K562 (cell line): Measurements from ENCODE around the gene ZSWIM1. TPM values are rescaled to one million over a fixed set of nuclear protein-coding genes. Genes with fewer than 3 reads are reported as not detected.

Source experiments
- ATAC-seq: fragments of 200-7000 bp; cut with Tn5 transposase; 3 replicates; pipeline ENCODE4 v1.9.1; 2020; ENCODE audit warnings: moderate library complexity
- BruUV-seq: library from RNA; stranded (reverse); fragments of 400-500 nt; replicated peaks from 2 replicates; lab custom pipeline; 2021; lab: Mats Ljungman, UMichigan
- CTCF ChIA-PET: fragments of 300-600 bp; formaldehyde crosslinking; extraction: SDS; loops from one replicate; lab custom pipeline; 2021; ENCODE audit warnings: low intra/inter-chr PET ratio; lab: Yijun Ruan, JAX
- POLR2A ChIA-PET: fragments of 300-600, 350-650 bp; sonication (Branson Sonifier 250); formaldehyde crosslinking; extraction: SDS; loops from one replicate; lab custom pipeline; 2021; ENCODE audit warnings: antibody characterized with exemption, inconsistent platforms; lab: Yijun Ruan, JAX
- DNase-seq, 4 experiments: peaks; one replicate each; pipeline versions ENCODE4 v3.0.0 to v3.0.0-alpha.2; 2011 to 2018; ENCODE audit warnings: low spot score in 3 of 4, mixed read lengths in 3 of 4; ENCODE audit errors: extremely low read depth in 1 of 4
- FAIRE-seq: peaks from 2 replicates; lab custom pipeline; 2011; peaks lifted over from hg19 to GRCh38; lab: Jason Lieb, UNC
- H2AFZ ChIP-seq: 2 replicates; pipeline ENCODE4 v1.6.0; 2011; ENCODE audit warnings: low read depth, low read length, control low read depth, inconsistent platforms
- H3K27ac ChIP-seq: fragments of 200-600 bp; 3 replicates; pipeline ENCODE4 v1.8.0; 2011; ENCODE audit warnings: low read depth, mild to moderate bottlenecking, control low read depth, inconsistent platforms, low read length, moderate library complexity, mixed read lengths; ENCODE audit errors: extremely low read depth
- H3K27me3 ChIP-seq, 2 experiments: fragments of 300-600 bp in 1 of 2; 2 replicates in 1 of 2; 3 replicates in 1 of 2; pipeline versions ENCODE4 v1.6.0 to v1.8.0; 2011; ENCODE audit warnings: inconsistent platforms in 2 of 2, low read length in 2 of 2, mild to moderate bottlenecking in 1 of 2, mixed read lengths in 1 of 2, moderate library complexity in 1 of 2; ENCODE audit not compliant: control insufficient read depth in 2 of 2, insufficient read depth in 2 of 2
- H3K36me3 ChIP-seq: fragments of 300-600 bp; 3 replicates; pipeline ENCODE4 v1.8.0; 2011; ENCODE audit warnings: mild to moderate bottlenecking, low read length, inconsistent platforms; ENCODE audit not compliant: control insufficient read depth, insufficient read depth
- H3K4me1 ChIP-seq, 2 experiments: fragments of 200-600 bp in 1 of 2; replicated peaks in 1 of 2; 2 replicates in 1 of 2; 3 replicates in 1 of 2; pipeline versions ENCODE4 v1.5.1 to v1.8.0; 2011; ENCODE audit warnings: inconsistent platforms in 2 of 2, low read length in 2 of 2, mild to moderate bottlenecking in 1 of 2, mixed read lengths in 1 of 2, moderate library complexity in 1 of 2; ENCODE audit not compliant: control insufficient read depth in 2 of 2, insufficient read depth in 2 of 2
- H3K4me2 ChIP-seq: 2 replicates; pipeline ENCODE4 v1.6.1; 2011; ENCODE audit warnings: low read length, control low read depth, inconsistent platforms, mixed read lengths; ENCODE audit not compliant: insufficient read depth
- H3K4me3 ChIP-seq: fragments of 200-600 bp; sonication (generic), shearing (Covaris generic); 2 replicates; pipeline ENCODE4 v1.5.1; 2016; ENCODE audit warnings: control low read depth, inconsistent platforms
- H3K79me2 ChIP-seq: fragments of 200-600 bp; 3 replicates; pipeline ENCODE4 v1.8.0; 2011; ENCODE audit warnings: low read length, inconsistent platforms; ENCODE audit not compliant: control insufficient read depth, insufficient read depth
- H3K9ac ChIP-seq, 2 experiments: 2 replicates each; pipeline versions ENCODE4 v1.6.0 to v1.6.1; 2011; ENCODE audit warnings: low read depth in 2 of 2, low read length in 2 of 2, control low read depth in 1 of 2, inconsistent platforms in 1 of 2, mild to moderate bottlenecking in 1 of 2, mixed read lengths in 1 of 2; ENCODE audit not compliant: insufficient read depth in 1 of 2
- H3K9me1 ChIP-seq: one replicate; pipeline ENCODE4 v1.6.0; 2011; ENCODE audit warnings: inconsistent platforms, mild to moderate bottlenecking, low read length, moderate library complexity; ENCODE audit not compliant: control insufficient read depth, insufficient read depth
- H3K9me3 ChIP-seq: replicated peaks from 2 replicates; pipeline ENCODE4 v1.5.1; 2011; ENCODE audit warnings: low read depth, low read length, inconsistent platforms; ENCODE audit not compliant: control insufficient read depth, insufficient read depth
- H4K20me1 ChIP-seq: replicated peaks from 2 replicates; pipeline ENCODE4 v1.6.1; 2011; ENCODE audit warnings: low read length, inconsistent platforms, mixed read lengths; ENCODE audit not compliant: control insufficient read depth, insufficient read depth
- AFF1 ChIP-seq, 2 experiments: fragments of 450-650 bp; IDR thresholded peaks; 2 replicates each; pipeline ENCODE4 v1.6.1; 2018; ENCODE audit warnings: mild to moderate bottlenecking in 2 of 2, low read depth in 1 of 2; ENCODE audit not compliant: partially characterized antibody in 2 of 2
- POLR2AphosphoS2 ChIP-seq: IDR thresholded peaks from 2 replicates; pipeline ENCODE4 v1.6.1; 2012; ENCODE audit warnings: low read length, improper control_type of control experiment
- POLR2G ChIP-seq: fragments of 200-400 bp; formaldehyde crosslinking; IDR thresholded peaks from 2 replicates; pipeline ENCODE4 v1.6.1; 2017; ENCODE audit warnings: low read depth, mild to moderate bottlenecking, antibody characterized with exemption, low read length, moderate library complexity
- RBFOX2 ChIP-seq: fragments of 200-400 bp; formaldehyde crosslinking; IDR thresholded peaks from 2 replicates; pipeline ENCODE4 v1.6.1; 2017; ENCODE audit warnings: low read depth, mild to moderate bottlenecking, low read length, moderate library complexity
- ZC3H4 ChIP-seq: sonication (generic); formaldehyde crosslinking; IDR thresholded peaks from 2 replicates; pipeline ENCODE4 v1.9.0; 2021; ENCODE audit warnings: missing genetic modification reagents, borderline replicate concordance
- whole genome bisulfite sequencing: fragments of 100-300 bp; shearing (Covaris generic); methylation state at CpG from one replicate; pipeline ENCODE4 v1.1.6; 2016; ENCODE audit warnings: low coverage, mixed read lengths; ENCODE audit not compliant: insufficient coverage; ENCODE audit errors: missing lambda C conversion rate; 5-methylcytosine and 5-hydroxymethylcytosine counted together
- in situ Hi-C: fragments of 300-500 bp; cut with MboI; formaldehyde crosslinking; loops from 4 replicates; pipeline ENCODE4 v1.15.0; 2018; ENCODE audit warnings: inconsistent platforms, mixed read lengths
- intact Hi-C: fragments of 100-400 bp; cut with micrococcal nuclease; formaldehyde crosslinking; loops from 2 replicates; pipeline ENCODE4 v1.14.2; 2022
- polyA plus RNA-seq, 8 experiments: library from polyadenylated mRNA; depleted of rRNA in 4 of 8; stranded (reverse) in 5 of 8; unstranded in 3 of 8; fragments of >200 nt; fragmentation: Nextera tagmentation in 2 of 8; fragmentation: Illumina TruSeq in 1 of 8; extraction: Ambion mirVana in 2 of 8; extraction: Trizol in 1 of 8; gene quantifications; 2 replicates each; pipeline versions ENCODE4 v1.2.1 to v1.2.3, GENCODE V29; 2011 to 2014; ENCODE audit warnings: inconsistent platforms in 1 of 8, missing spikeins in 1 of 8
- total RNA-seq, 7 experiments: library from RNA; depleted of rRNA in 6 of 7; stranded (reverse); fragments of >200 nt in 6 of 7; fragmentation: Illumina TruSeq in 2 of 7; extraction: Trizol in 2 of 7; gene quantifications; 2 replicates each; pipeline versions ENCODE4 v1.2.1 to v1.2.3, GENCODE V29; 2011 to 2021; ENCODE audit warnings: low replicate concordance in 1 of 7

ZSWIM1 gene
- total and polyA plus RNA-seq, 9 of the 15 experiments (the other 6 are each of a cell fraction or from before 2014, with no cell fraction given): 2.5 to 15.6 (median 9.5) TPM

GRCh38 chr20:45902199-45902701 is 21.2 kb downstream of the ZSWIM1 start:
- WGBS: 81% methylated on average over 13 of the region's 14 CpGs
- no TSS peak for BruUV-seq
- peaks cover 37% of the 10 kb centered on the region; the same call in 2 of the 3 replicates for H3K36me3 ChIP-seq
- ChIA-PET CTCF (no interaction called here), POLR2A (interaction anchor here (0.8 to 1.2 kb wide), 4 partner anchors 9 to 32 kb away, joined by 3 to 7 read pairs (median 4); partner anchors contain the start of gene PCIF1)
- no peak overlapping the region for H3K4me3 ChIP-seq
- no peak for DNase-seq
- H4K20me1 ChIP-seq: no peaks in the 10 kb centered on the region
- H3K4me2 ChIP-seq: no peak overlapping the region
- 0 out of 4 replicates have a peak overlapping the region, but pooled peaks of 1 of the 2 experiments have one; percentile 28 for H3K9ac ChIP-seq
- H2AFZ ChIP-seq: no peak overlapping the region
- no peak for FAIRE-seq
- H3K9me1 ChIP-seq: no peaks in the 10 kb centered on the region
- H3K27ac ChIP-seq: no peak overlapping the region
- peaks cover 0 to 16% of the 10 kb centered on the region in 2 experiments; a peak in 2 of 5 replicates for H3K4me1 ChIP-seq
- no peak for ATAC-seq
- no peaks in the 10 kb centered on the region for H3K27me3 ChIP-seq
- H3K9me3 ChIP-seq: no peaks in the 10 kb centered on the region
- in situ Hi-C loops: no loop called here
- no peaks in the 10 kb centered on the region for H3K79me2 ChIP-seq
- intact Hi-C loops: no loop called here
- TF ChIP-seq POLR2G: peak; percentile 53
- TF ChIP-seq POLR2AphosphoS2: 0 out of 2 replicates have a peak, but pooled peaks have one; percentile 21
- TF ChIP-seq ZC3H4 (CRISPR knock-in tag): no peak
- TF ChIP-seq AFF1 (IDR thresholded peaks at IDR 0.05; ENCODE audit: low read depth in 1 of 2, partially characterized antibody in 2 of 2): no peak
- TF ChIP-seq RBFOX2: 0 out of 2 replicates have a peak, but pooled peaks have one; percentile 28
